Astrocyte of the cerebellum (primary cell): ENCODE results near the gene CEBPG.

Source experiments
- DNase-seq: peaks from one replicate; pipeline ENCODE4 v3.0.0-alpha.2; 2011; ENCODE audit warnings: low read depth
- H3K4me3 ChIP-seq: 2 replicates; pipeline ENCODE4 v1.5.1; 2011; ENCODE audit warnings: mild to moderate bottlenecking, low read depth, low read length, moderate library complexity
- in situ Hi-C: cut with HindIII; loops from 2 replicates; pipeline ENCODE4 v1.10.0; 2017; ENCODE audit warnings: low sequenced_read_pairs
- TF ChIP-seq, protein P1 (sequence below): IDR thresholded peaks from 2 replicates; pipeline ENCODE4 v1.5.1; 2012; ENCODE audit warnings: low read length, low read depth, moderate library complexity, mild to moderate bottlenecking; ENCODE audit errors: missing control alignments

The CEBPG gene

GRCh38 chr19:33417751-33418150 lies 44.2 kb downstream of the CEBPG start:
- in situ Hi-C loops: loop anchor here (5.0 to 10.0 kb wide), 4 partner anchors 55 to 377 kb away; partner anchors contain the start of gene KCTD15
- TF ChIP-seq, protein P1, sequence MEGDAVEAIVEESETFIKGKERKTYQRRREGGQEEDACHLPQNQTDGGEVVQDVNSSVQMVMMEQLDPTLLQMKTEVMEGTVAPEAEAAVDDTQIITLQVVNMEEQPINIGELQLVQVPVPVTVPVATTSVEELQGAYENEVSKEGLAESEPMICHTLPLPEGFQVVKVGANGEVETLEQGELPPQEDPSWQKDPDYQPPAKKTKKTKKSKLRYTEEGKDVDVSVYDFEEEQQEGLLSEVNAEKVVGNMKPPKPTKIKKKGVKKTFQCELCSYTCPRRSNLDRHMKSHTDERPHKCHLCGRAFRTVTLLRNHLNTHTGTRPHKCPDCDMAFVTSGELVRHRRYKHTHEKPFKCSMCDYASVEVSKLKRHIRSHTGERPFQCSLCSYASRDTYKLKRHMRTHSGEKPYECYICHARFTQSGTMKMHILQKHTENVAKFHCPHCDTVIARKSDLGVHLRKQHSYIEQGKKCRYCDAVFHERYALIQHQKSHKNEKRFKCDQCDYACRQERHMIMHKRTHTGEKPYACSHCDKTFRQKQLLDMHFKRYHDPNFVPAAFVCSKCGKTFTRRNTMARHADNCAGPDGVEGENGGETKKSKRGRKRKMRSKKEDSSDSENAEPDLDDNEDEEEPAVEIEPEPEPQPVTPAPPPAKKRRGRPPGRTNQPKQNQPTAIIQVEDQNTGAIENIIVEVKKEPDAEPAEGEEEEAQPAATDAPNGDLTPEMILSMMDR: no peak
- no peak for DNase-seq
- no peak overlapping the region for H3K4me3 ChIP-seq

- TF ChIP-seq, protein P1: no peak
- H3K4me3 ChIP-seq: no peak overlapping the region
- in situ Hi-C loops: loop anchor here (5.0 to 10.0 kb wide), 4 partner anchors 56 to 376 kb away; partner anchors contain the start of gene KCTD15
- DNase-seq: no peak
Measured at GRCh38 chr19:33418461-33418860, 45.0 kb downstream of the CEBPG start.

GRCh38 chr19:33418871-33419787 lies 45.6 kb downstream of the CEBPG start:
- DNase-seq: no peak
- in situ Hi-C loops: loop anchor here (5.0 to 10.0 kb wide), 4 partner anchors 57 to 376 kb away; partner anchors contain the start of gene KCTD15
- no peak overlapping the region for H3K4me3 ChIP-seq
- TF ChIP-seq, protein P1: no peak

- in situ Hi-C loops: loop anchor here (5.0 to 10.0 kb wide), 4 partner anchors 57 to 375 kb away; partner anchors contain the start of gene KCTD15
- TF ChIP-seq, protein P1: no peak
- DNase-seq: no peak
- no peak overlapping the region for H3K4me3 ChIP-seq
Measured at GRCh38 chr19:33419788-33420130, 46.2 kb downstream of the CEBPG start.

DNA sequence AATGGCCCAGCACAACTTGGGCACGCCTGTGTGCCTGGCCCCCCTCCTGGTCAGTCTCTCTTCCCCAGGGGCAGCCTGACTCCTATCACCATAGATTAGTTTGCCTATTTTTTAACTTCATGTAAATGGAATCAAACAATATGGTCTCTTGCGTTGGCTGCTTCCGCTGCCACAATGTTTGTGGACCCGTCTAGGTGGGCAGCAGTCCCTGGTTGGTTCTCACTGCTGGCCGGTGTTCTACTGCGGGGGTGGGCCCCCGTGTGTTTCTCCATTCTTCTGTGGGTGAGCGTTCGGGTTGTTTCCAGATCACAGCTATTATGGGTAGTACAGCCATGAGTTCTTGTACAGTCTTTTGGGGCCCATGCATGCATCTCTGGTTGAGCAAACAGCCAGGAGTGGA lies 47.3 kb downstream of the CEBPG start:
- no peak for DNase-seq
- TF ChIP-seq, protein P1: no peak
- in situ Hi-C loops: no loop called here
- H3K4me3 ChIP-seq: no peak overlapping the region

GRCh38 chr19:33421368-33421767 lies 47.9 kb downstream of the CEBPG start:
- DNase-seq: no peak
- in situ Hi-C loops: no loop called here

More at GRCh38 chr19:33421368-33421767, 47.9 kb downstream of the CEBPG start:
- H3K4me3 ChIP-seq: no peak overlapping the region
- TF ChIP-seq, protein P1: no peak
